Epithelial cell of esophagus (primary cell): ENCODE measurements around the gene B9D1.

Experiments used
- DNase-seq: peaks from one replicate; pipeline ENCODE4 v3.0.0; 2010; ENCODE audit warnings: low read depth
- H3K4me3 ChIP-seq: 2 replicates; pipeline ENCODE4 v1.5.1; 2011; ENCODE audit warnings: mild to moderate bottlenecking, low read length, control low read depth
- TF ChIP-seq, protein P1 (sequence below): IDR thresholded peaks from 2 replicates; pipeline ENCODE4 v1.5.1; 2011; ENCODE audit warnings: low read depth, mild to moderate bottlenecking, low read length, control low read depth, inconsistent platforms; ENCODE audit not compliant: insufficient read depth; ENCODE audit errors: missing control alignments

The B9D1 gene

DNA sequence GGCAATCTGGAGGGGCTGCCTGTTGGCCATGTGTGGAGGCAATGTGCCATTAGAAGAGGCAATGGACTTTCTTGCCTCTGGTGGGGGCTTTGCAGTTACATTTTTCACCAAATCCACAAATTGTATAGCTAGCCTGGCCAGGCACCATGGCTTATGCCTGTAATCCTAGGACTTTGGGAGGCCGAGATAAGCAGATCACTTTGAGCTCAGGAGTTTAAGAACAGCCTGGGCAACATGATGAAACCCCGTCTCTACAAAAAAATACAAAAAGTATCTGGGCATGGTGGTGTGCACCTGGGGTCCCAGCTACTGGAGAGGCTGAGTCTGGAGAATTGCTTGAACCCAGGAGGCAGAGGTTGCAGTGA lies 45.8 kb upstream of the B9D1 start:
- DNase-seq = no peak
- TF ChIP-seq, protein P1, sequence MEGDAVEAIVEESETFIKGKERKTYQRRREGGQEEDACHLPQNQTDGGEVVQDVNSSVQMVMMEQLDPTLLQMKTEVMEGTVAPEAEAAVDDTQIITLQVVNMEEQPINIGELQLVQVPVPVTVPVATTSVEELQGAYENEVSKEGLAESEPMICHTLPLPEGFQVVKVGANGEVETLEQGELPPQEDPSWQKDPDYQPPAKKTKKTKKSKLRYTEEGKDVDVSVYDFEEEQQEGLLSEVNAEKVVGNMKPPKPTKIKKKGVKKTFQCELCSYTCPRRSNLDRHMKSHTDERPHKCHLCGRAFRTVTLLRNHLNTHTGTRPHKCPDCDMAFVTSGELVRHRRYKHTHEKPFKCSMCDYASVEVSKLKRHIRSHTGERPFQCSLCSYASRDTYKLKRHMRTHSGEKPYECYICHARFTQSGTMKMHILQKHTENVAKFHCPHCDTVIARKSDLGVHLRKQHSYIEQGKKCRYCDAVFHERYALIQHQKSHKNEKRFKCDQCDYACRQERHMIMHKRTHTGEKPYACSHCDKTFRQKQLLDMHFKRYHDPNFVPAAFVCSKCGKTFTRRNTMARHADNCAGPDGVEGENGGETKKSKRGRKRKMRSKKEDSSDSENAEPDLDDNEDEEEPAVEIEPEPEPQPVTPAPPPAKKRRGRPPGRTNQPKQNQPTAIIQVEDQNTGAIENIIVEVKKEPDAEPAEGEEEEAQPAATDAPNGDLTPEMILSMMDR = no peak
- no peak overlapping the region for H3K4me3 ChIP-seq

DNA sequence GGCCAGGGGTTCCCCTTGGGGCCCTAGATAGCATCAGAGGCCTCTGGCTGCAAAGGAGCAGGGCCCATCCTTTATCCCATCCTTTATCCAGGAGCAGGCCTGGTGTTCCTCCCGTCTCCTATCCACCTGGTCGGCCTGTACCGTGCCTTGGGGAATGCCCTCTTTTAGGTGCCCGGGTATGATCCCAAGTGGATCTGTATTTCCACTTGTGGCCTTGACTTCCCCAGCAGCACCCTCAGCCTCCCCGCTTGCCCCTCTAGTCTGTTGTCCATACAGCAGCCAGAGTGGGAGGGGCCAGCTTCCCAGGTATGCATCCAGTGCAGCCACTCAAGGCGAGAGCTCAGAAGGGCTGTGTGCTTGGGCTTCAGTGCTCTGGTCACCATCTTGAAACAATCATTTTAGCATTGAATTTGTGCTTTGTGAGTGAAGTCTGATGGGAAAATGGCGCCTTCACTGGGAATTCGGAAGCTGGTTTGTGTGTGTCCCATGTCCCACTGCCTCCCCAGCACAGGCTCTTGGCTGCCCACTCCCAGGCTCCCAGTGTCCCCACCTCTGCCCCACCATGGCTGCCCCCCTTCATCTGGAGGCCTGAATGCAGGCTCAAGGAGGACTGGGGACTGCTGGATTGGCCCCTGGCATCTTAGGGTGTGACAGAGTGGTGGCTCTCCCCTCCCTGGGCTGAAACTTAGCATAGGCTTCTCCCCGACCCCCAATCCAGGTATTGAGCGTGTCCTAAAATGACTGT lies 45.2 kb upstream of the B9D1 start:
- no peak overlapping the region for H3K4me3 ChIP-seq
- TF ChIP-seq, protein P1 = no peak
- no peak for DNase-seq

DNA sequence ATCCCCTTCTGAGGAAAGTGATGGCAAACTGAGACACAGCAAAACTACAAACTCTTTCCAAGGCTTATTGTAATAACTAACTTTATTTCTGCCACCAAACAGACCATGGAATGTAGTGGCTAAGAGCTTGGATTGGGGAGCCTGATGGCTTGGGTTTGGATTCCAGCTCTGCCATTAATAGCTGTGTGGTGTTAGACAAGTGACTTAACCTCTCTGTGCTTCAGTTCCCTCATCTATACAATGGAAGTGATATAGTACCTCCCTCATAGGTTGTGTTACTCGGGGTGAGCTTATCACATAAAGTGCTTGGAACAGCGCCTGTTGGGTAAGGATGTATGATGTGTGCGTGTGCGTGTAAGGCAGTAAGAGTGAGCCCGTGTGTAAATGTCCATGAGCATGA lies 42.6 kb upstream of the B9D1 start:
- TF ChIP-seq, protein P1 = no peak
- DNase-seq = no peak
- no peak overlapping the region for H3K4me3 ChIP-seq

DNA sequence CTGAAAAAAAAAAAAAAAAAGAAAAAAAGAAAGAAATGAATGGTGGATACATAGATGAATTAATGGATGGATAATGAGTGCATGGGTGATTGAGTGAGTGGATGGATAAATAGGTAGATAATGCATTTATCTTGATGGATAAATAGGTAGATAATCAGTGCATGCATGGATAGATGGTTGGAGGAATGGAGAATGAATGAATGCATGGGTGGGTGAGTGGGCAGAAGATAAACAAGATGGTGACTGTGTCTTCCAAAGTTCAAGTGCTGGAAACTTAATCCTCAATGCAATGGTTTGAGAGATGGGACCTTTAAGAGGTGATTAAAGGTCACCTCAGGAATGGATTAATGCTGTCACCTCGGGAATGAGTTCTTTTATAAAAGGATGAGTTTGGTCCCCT lies 41.7 kb upstream of the B9D1 start:
- no peak for DNase-seq
- H3K4me3 ChIP-seq = no peak overlapping the region
- TF ChIP-seq, protein P1 = no peak

DNA sequence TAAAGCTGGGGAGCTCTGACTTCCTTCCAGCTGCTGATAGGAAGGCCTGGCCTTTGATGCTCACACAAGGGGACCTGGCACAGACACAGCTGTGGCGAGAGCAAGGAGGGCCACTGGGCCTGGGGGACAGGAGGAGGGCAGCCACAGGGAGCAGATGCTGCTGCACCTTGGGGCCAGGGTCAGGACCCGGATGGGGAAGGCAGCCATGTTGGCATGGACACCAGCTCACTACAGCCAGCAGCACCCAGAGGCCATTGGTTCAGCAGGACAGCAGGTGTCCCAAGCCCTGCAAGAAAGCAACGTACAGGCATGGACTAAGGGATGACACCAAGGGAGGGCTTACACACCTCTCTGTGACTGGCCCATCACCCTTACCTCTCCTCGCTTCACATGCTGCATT lies 40.5 kb upstream of the B9D1 start:
- no peak for DNase-seq
- no peak overlapping the region for H3K4me3 ChIP-seq
- TF ChIP-seq, protein P1 = no peak

DNA sequence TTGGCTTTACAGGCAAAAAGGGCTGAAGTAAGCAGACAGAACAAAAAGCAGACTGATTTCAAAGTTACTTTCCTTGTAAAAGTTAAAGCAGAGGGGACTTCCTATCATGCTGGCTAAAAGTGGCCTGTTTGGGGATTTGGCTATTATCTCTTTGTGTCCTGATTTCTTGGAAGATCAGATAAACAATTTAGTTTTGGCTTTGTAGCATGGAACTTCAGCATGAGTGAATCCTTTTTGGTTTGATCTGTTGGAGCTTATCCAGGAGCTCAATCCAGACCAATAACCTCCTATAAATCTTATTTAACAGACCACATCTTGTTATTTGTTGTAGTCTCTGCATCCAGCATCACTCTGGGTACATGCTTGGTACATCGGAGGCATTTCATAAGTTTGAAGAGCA lies 39.6 kb upstream of the B9D1 start:
- no peak for DNase-seq
- H3K4me3 ChIP-seq = no peak overlapping the region
- TF ChIP-seq, protein P1 = no peak
